Measurements from ENCODE around the gene EID2.

GRCh38 chr19:39492225-39492624 is 47.7 kb downstream of the EID2 start:
- TF ChIP-seq GATA3 (IDR thresholded peaks at IDR 0.05; ENCODE audit: low read depth, low read length) (no peak), GATA2 (IDR thresholded peaks at IDR 0.05; ENCODE audit: low read depth, low read length) (no peak)
